GM12891 (cell line): ENCODE results near the gene ARID4B.

ENCODE experiments used
- PAX5 ChIP-seq: IDR thresholded peaks from 2 replicates; pipeline ENCODE4 v1.6.1; 2011; ENCODE audit warnings: low read length, moderate library complexity, mild to moderate bottlenecking; ENCODE audit not compliant: insufficient read depth, severe bottlenecking
- POLR2A ChIP-seq: IDR thresholded peaks from 2 replicates; pipeline ENCODE4 v1.6.1; 2011; ENCODE audit warnings: low read depth, low read length, control low read depth
- POLR2AphosphoS5 ChIP-seq: IDR thresholded peaks from 2 replicates; pipeline ENCODE4 v1.6.1; 2011; ENCODE audit warnings: low read depth, low read length, control low read depth
- POU2F2 ChIP-seq: IDR thresholded peaks from 2 replicates; pipeline ENCODE4 v1.6.1; 2011; ENCODE audit warnings: low read depth, mild to moderate bottlenecking, control low read depth, low read length, moderate library complexity
- SPI1 ChIP-seq: IDR thresholded peaks from 2 replicates; pipeline ENCODE4 v1.6.1; 2011; ENCODE audit warnings: low read depth, low read length, control low read depth
- TAF1 ChIP-seq: IDR thresholded peaks from 2 replicates; pipeline ENCODE4 v1.6.1; 2011; ENCODE audit warnings: low read depth, low read length, control low read depth

- TF ChIP-seq TAF1 (no peak), POLR2A (no peak), POLR2AphosphoS5 (no peak), SPI1 (no peak), PAX5 (no peak), POU2F2 (no peak)
These were observed 182.3 kb downstream of the ARID4B start for GRCh38 chr1:235145639-235146038.
